ENCODE data around the gene MLN.

MLN gene

DNA sequence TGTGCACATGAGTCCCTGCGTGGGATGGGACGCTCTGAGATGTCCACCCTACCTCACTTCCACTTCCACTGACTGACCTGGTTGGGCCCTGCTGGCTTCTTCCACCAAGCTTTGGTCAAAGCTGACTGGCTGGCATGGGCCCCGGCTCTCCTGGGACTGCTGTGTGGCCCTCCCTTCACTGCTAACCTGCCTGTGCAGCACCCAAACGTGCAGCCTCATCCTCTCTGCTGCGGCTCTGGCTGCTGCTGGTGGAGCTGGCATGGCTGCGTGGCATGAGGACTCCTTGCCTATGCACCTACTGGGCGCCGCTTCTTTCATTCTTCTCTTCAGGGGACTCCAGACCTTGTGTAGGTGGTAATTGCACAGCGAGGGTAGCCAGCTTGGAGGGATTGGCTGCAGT, 38.4 kb downstream of the MLN start:
- TF ChIP-seq, protein P1, sequence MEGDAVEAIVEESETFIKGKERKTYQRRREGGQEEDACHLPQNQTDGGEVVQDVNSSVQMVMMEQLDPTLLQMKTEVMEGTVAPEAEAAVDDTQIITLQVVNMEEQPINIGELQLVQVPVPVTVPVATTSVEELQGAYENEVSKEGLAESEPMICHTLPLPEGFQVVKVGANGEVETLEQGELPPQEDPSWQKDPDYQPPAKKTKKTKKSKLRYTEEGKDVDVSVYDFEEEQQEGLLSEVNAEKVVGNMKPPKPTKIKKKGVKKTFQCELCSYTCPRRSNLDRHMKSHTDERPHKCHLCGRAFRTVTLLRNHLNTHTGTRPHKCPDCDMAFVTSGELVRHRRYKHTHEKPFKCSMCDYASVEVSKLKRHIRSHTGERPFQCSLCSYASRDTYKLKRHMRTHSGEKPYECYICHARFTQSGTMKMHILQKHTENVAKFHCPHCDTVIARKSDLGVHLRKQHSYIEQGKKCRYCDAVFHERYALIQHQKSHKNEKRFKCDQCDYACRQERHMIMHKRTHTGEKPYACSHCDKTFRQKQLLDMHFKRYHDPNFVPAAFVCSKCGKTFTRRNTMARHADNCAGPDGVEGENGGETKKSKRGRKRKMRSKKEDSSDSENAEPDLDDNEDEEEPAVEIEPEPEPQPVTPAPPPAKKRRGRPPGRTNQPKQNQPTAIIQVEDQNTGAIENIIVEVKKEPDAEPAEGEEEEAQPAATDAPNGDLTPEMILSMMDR (IDR thresholded peaks at IDR 0.05; ENCODE audit: insufficient read depth, low read depth, low read length, missing control alignments), result no peak
- DNase-seq (ENCODE audit: low read depth), result no peak
- no peak overlapping the region for H3K4me3 ChIP-seq (ENCODE audit: low read length)

DNA sequence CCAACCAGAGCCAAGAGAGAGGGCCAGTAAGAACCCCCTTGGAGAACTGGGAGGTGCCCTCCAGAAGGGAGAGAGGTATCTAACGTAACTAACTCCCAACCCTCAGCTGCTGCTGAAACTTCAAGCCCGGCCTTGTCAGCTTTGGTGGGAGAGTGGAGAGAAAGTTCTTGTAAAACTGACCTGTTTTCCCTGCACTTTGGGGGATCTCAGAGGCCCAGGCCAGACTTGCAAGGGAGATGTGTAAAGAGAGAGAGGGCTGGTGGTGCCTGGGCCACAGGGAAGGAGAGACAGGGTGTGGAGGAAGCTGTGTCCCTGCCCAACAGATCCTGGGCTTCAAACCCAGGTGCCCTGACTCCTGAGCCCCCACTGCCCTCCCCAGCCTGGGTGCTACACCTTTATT, 39.8 kb downstream of the MLN start:
- TF ChIP-seq, protein P1 (IDR thresholded peaks at IDR 0.05; ENCODE audit: insufficient read depth, low read depth, low read length, missing control alignments), result no peak
- no peak overlapping the region for H3K4me3 ChIP-seq (ENCODE audit: low read length)
- DNase-seq (ENCODE audit: low read depth), result no peak

DNA sequence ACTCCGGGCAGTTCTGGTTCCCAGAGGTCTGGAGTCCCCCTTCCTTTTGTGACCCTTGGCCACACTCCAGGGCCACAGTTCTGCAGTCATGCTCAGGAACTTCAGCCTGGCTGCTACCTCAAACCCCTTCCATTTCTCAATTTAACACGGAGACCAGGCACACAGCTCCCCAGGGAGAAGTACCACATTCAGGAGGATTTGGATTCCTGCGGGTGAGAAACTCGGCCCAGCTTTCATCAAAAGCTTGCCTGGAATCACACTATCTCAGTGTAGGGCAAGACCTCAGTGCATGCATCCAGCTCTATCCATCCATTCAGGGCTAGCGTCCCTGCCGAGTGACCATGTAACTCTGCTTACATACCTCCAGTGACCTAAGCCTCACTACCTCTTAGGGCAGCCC, 40.3 kb downstream of the MLN start:
- H3K4me3 ChIP-seq (ENCODE audit: low read length), result no peak overlapping the region
- DNase-seq (ENCODE audit: low read depth), result no peak
- TF ChIP-seq, protein P1 (IDR thresholded peaks at IDR 0.05; ENCODE audit: insufficient read depth, low read depth, low read length, missing control alignments), result no peak

DNA sequence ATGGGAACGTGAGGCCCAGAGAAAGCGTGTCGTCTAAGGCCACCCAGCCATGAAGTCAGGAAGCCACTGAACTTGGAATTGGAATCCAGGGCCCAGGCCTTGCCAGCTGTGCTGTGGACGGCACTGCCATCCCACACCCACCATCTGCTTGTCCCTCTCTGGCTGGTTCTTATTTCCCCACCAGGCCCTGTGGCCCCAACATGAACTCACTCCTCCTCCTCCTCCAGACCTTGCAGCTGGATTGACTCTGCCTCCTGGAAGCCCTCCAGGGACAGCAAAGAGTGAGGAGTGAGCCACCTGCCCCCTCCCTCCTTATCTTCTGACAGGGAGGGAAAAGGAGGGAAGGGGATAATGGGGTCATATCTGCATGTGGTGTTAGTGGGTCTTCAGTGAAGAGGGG, 41.1 kb downstream of the MLN start:
- DNase-seq (ENCODE audit: low read depth), result no peak
- no peak overlapping the region for H3K4me3 ChIP-seq (ENCODE audit: low read length)
- TF ChIP-seq, protein P1 (IDR thresholded peaks at IDR 0.05; ENCODE audit: insufficient read depth, low read depth, low read length, missing control alignments), result no peak

DNA sequence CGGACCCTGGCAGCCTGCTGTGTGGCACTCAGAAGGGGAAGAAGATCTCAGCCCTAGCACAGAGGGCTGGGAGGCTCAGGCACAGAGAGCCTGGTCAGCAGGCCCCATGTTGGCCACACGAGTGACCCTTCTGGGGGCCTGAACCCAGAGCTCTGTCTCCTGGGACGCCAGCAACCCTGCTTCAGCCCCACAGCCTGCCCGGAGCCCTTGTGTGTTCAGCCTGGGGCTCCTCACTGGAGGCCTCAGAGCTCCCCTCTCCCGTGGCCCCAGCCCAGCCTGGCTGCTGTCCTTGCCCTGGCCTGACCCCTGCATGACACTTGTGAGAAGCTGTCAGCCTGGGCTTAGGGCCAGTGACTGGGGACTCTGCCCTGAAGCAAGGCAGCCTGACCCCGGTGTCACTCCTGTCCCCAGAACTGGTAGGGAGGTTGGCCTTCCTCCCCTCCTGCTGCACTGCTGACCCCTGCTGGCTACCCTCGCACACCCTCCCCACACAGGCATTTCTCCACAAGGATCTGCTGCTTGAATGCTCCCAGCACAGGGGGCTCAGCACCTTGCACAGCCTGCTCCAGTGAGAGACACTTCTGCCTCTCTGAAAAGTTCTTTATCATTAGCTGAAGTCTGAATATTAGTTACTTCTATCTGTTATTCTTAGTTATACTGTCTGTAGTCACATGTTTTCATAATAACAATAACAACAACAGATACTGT, 41.7 kb downstream of the MLN start:
- peak; percentile 67 for DNase-seq (ENCODE audit: low read depth)
- H3K4me3 ChIP-seq (ENCODE audit: low read length), result no peak overlapping the region
- TF ChIP-seq, protein P1 (IDR thresholded peaks at IDR 0.05; ENCODE audit: insufficient read depth, low read depth, low read length, missing control alignments), result peak; percentile 74

DNA sequence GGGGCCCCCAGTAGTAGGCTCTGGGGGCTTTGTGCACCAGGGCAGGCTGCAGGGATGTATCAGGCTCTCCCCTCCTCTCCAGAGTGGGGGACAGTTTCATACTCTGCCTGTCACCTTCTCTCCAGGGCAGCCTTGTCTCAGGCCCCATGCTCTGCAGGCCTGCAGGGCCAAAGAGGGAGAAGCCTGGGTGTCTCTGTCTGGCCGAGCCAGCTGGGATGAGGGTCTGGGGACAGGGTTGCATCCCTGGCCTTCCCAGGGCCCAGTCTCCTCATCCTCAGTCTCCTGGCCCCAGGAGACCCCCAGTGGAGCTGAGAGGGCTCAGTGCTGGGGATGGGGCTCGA, 42.3 kb downstream of the MLN start:
- DNase-seq (ENCODE audit: low read depth), result no peak
- TF ChIP-seq, protein P1 (IDR thresholded peaks at IDR 0.05; ENCODE audit: insufficient read depth, low read depth, low read length, missing control alignments), result no peak
- H3K4me3 ChIP-seq (ENCODE audit: low read length), result no peak overlapping the region
